Measurements from ENCODE around the gene TRDMT1.

DNA sequence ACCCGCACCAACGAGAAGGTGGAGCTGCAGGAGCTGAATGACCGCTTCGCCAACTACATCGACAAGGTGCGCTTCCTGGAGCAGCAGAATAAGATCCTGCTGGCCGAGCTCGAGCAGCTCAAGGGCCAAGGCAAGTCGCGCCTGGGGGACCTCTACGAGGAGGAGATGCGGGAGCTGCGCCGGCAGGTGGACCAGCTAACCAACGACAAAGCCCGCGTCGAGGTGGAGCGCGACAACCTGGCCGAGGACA, 28.2 kb upstream of the TRDMT1 start:
- TF ChIP-seq, protein P1, sequence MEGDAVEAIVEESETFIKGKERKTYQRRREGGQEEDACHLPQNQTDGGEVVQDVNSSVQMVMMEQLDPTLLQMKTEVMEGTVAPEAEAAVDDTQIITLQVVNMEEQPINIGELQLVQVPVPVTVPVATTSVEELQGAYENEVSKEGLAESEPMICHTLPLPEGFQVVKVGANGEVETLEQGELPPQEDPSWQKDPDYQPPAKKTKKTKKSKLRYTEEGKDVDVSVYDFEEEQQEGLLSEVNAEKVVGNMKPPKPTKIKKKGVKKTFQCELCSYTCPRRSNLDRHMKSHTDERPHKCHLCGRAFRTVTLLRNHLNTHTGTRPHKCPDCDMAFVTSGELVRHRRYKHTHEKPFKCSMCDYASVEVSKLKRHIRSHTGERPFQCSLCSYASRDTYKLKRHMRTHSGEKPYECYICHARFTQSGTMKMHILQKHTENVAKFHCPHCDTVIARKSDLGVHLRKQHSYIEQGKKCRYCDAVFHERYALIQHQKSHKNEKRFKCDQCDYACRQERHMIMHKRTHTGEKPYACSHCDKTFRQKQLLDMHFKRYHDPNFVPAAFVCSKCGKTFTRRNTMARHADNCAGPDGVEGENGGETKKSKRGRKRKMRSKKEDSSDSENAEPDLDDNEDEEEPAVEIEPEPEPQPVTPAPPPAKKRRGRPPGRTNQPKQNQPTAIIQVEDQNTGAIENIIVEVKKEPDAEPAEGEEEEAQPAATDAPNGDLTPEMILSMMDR (IDR thresholded peaks at IDR 0.05) = no peak
- no peak for TF ChIP-seq POLR2A (IDR thresholded peaks at IDR 0.05)
- no peak for TF ChIP-seq POLR2AphosphoS5 (IDR thresholded peaks at IDR 0.05)

All from breast epithelium (tissue), 3 donors.